Neutrophil (primary cell): ENCODE data around the gene DIPK1B.

ENCODE experiments used
- H3K27ac ChIP-seq: fragments of 200-600 bp; sonication (generic); 2 replicates; pipeline ENCODE4 v1.5.1; 2016; ENCODE audit warnings: mild to moderate bottlenecking, moderate library complexity
- H3K27me3 ChIP-seq: fragments of 200-600 bp; sonication (generic); 2 replicates; pipeline ENCODE4 v1.6.0; 2016; ENCODE audit warnings: mild to moderate bottlenecking
- H3K36me3 ChIP-seq: fragments of 200-600 bp; sonication (generic); 2 replicates; pipeline ENCODE4 v1.5.1; 2017
- H3K4me1 ChIP-seq, 2 experiments: fragments of 200-600 bp in 1 of 2; sonication (generic) in 1 of 2; 1 replicate in 1 of 2; 2 replicates in 1 of 2; pipeline versions ENCODE4 v1.5.1 to v1.6.1; 2013 to 2016; ENCODE audit warnings: low read depth in 1 of 2, low read length in 1 of 2, mild to moderate bottlenecking in 1 of 2, moderate library complexity in 1 of 2; ENCODE audit not compliant: control insufficient read depth in 1 of 2, insufficient read depth in 1 of 2
- H3K4me3 ChIP-seq, 2 experiments: fragments of 200-600 bp in 1 of 2; sonication (generic) in 1 of 2; 1 replicate in 1 of 2; 2 replicates in 1 of 2; pipeline ENCODE4 v1.5.1; 2013 to 2016; ENCODE audit warnings: low read depth in 1 of 2, low read length in 1 of 2, mild to moderate bottlenecking in 1 of 2, moderate library complexity in 1 of 2
- H3K9me3 ChIP-seq: fragments of 200-600 bp; sonication (generic); 2 replicates; pipeline ENCODE4 v1.5.1; 2016
- TF ChIP-seq, protein P1 (sequence below): fragments of 200-600 bp; sonication (generic); IDR thresholded peaks from 2 replicates; pipeline ENCODE4 v1.5.1; 2016; ENCODE audit warnings: antibody characterized with exemption

Gene DIPK1B

GRCh38 chr9:136711751-136712689 lies at the start of gene DIPK1B:
Gene DIPK1B, plus strand, starts transcription at chr9:136712572. Its CDS starts 94 bp downstream, at chr9:136712666.
- H3K9me3 ChIP-seq = no peaks in the 10 kb centered on the region
- peaks cover 67% of the 10 kb centered on the region for H3K27me3 ChIP-seq
- H3K36me3 ChIP-seq = no peaks in the 10 kb centered on the region
- H3K4me1 ChIP-seq = peaks cover 30 to 33% of the 10 kb centered on the region in 2 experiments
- H3K27ac ChIP-seq = no peak within 1 kb of the TSS
- TF ChIP-seq, protein P1, sequence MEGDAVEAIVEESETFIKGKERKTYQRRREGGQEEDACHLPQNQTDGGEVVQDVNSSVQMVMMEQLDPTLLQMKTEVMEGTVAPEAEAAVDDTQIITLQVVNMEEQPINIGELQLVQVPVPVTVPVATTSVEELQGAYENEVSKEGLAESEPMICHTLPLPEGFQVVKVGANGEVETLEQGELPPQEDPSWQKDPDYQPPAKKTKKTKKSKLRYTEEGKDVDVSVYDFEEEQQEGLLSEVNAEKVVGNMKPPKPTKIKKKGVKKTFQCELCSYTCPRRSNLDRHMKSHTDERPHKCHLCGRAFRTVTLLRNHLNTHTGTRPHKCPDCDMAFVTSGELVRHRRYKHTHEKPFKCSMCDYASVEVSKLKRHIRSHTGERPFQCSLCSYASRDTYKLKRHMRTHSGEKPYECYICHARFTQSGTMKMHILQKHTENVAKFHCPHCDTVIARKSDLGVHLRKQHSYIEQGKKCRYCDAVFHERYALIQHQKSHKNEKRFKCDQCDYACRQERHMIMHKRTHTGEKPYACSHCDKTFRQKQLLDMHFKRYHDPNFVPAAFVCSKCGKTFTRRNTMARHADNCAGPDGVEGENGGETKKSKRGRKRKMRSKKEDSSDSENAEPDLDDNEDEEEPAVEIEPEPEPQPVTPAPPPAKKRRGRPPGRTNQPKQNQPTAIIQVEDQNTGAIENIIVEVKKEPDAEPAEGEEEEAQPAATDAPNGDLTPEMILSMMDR = no peak
- H3K4me3 ChIP-seq = peak within 1 kb of the TSS; percentile 35 to 43

- Histone ChIP-seq H3K9me3 (no peaks in the 10 kb centered on the region), H3K4me3 (no peak within 1 kb of the TSS), H3K4me1 (peaks cover 4 to 11% of the 10 kb centered on the region in 2 experiments), H3K27me3 (peaks cover 96% of the 10 kb centered on the region), H3K36me3 (no peaks in the 10 kb centered on the region), H3K27ac (no peak within 1 kb of the TSS)
- TF ChIP-seq, protein P1 = no peak
These were observed 49.5 kb upstream of the DIPK1B start, which contains the start of gene EGFL7 for GRCh38 chr9:136662656-136663581. Gene EGFL7, plus strand, starts transcription at chr9:136662916. Its CDS starts 5,367 bp downstream, at chr9:136668283.

DNA sequence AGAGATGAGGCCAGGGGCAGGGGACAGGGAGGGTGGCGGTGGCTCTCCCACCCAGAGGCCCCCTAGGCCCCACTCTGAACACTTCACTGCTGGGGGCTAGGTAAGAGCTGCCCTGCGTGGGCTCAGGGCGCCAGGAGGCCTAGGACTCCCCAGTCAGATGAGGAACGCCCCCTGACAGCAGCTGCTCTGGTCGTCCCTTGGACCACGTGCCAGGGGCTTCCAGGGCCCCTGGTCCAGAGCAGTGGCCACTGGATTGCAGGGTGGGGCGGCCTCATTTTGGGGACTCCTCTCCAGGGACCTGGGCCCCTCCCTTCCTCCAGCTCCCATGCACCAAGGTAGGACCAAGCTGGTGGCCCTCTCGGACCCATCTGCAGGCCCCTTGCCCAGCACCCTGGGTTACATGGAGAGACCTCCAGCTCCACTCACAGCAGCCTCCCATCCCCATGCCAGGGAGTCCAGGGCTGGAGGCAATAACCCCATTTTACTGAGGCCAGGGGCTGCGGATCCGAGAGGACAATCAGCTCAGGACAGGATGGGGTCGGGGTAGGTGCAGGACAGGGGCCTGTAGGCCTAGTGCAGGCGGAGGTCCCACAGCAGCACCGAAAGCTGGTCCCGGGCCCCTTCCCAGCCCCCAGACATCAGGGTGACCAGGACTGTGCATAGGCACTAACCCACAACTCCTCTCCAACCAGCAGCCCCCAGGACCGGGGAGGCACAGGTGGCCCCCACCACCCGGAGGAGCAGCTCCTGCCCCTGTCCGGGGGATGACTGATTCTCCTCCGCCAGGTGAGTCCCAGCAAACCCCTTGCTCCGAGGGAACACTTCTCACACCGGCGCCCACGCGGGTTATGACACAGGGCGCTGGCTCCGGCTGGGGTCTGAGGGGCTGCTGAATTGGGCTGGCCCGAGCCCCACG lies 48.1 kb upstream of the DIPK1B start:
- H3K27me3 ChIP-seq = peaks cover 96% of the 10 kb centered on the region
- no peaks in the 10 kb centered on the region for H3K36me3 ChIP-seq
- H3K27ac ChIP-seq = no peak overlapping the region
- peaks cover 4 to 11% of the 10 kb centered on the region in 2 experiments for H3K4me1 ChIP-seq
- TF ChIP-seq, protein P1 = no peak
- H3K4me3 ChIP-seq = no peak overlapping the region
- H3K9me3 ChIP-seq = no peaks in the 10 kb centered on the region

DNA sequence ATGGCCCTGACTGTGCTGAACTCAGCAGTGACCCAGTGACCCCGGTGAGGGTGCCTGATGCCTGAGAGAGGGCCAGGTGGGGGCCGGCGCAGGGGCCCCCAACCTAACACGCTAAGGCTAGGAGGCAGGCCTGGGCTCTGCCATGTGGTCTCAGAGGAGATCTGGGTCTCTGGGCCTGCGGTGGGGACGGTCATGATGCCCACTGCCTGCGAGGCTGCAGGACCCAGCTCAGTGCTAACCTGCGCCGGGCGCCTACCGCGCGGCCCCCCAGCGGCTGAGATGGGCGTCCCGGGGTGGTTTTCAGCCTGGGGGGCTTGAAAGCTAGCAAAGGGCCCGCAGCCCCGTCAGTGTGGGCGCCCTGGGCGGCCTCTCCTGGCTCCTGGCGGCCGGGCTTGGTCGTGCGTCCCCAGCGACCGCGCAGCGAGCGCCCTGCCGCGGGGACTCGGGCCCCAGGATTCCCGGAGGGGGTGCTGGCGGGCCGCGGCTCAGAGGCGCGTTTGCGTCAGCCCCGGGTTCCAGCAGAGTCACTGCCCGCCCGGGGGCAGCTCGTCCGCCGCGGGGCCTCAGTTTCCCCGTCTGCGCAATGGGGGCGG lies 47.2 kb upstream of the DIPK1B start:
- Histone ChIP-seq H3K4me3 (no peak overlapping the region), H3K27me3 (peaks cover 96% of the 10 kb centered on the region), H3K36me3 (no peaks in the 10 kb centered on the region), H3K4me1 (peaks cover 4 to 11% of the 10 kb centered on the region in 2 experiments), H3K27ac (no peak overlapping the region), H3K9me3 (no peaks in the 10 kb centered on the region)
- TF ChIP-seq, protein P1 = no peak
